T-cell (primary cell): ENCODE measurements around the gene LRRC71. TPM values are rescaled to one million over a fixed set of nuclear protein-coding genes. Genes with fewer than 3 reads are reported as not detected.

Experiments
- ATAC-seq, 4 experiments: fragments of 200-7000 bp in 3 of 4; fragments of 150-1000 bp in 1 of 4; cut with Tn5 transposase; replicated peaks in 1 of 4; 1 replicate in 3 of 4; 2 replicates in 1 of 4; pipeline ENCODE4 v1.10.0; 2021; ENCODE audit warnings: moderate library complexity in 3 of 4, mild to moderate bottlenecking in 2 of 4, moderate number of reproducible peaks in 1 of 4
- CTCF ChIA-PET, 2 donors: fragments of 300-600 bp; sonication (Branson Sonifier 250); formaldehyde crosslinking; loops; one replicate each; lab custom pipeline; 2022; ENCODE audit warnings: antibody characterized with exemption in 2 of 2; lab: Charles Lee
- POLR2A ChIA-PET, 2 donors: fragments of 300-600 bp; sonication (Branson Sonifier 250); formaldehyde crosslinking; loops; one replicate each; lab custom pipeline; 2022; ENCODE audit warnings: antibody characterized with exemption in 2 of 2; lab: Charles Lee
- DNase-seq, 35 experiments: peaks; one replicate each; pipeline versions ENCODE4 v3.0.0 to v3.0.0-alpha.2; 2013 to 2023
- H3K27ac ChIP-seq: one replicate; pipeline ENCODE4 v1.5.1; 2013; ENCODE audit warnings: low read length
- H3K27me3 ChIP-seq, 2 experiments: replicated peaks in 1 of 2; 1 replicate in 1 of 2; 2 replicates in 1 of 2; pipeline versions ENCODE4 v1.6.1 to v1.7.0; 2013; ENCODE audit warnings: low read length in 1 of 2, mixed read lengths in 1 of 2; ENCODE audit not compliant: control insufficient read depth in 2 of 2, insufficient read depth in 2 of 2; ENCODE audit errors: extremely low read depth in 1 of 2
- H3K36me3 ChIP-seq, 2 donors: 1 replicate in 1 of 2; 2 replicates in 1 of 2; pipeline versions ENCODE4 v1.6.1 to v1.7.0; 2013; ENCODE audit warnings: low read length in 1 of 2; ENCODE audit not compliant: control insufficient read depth in 2 of 2, insufficient read depth in 1 of 2; ENCODE audit errors: extremely low read depth in 1 of 2
- H3K4me1 ChIP-seq, 2 experiments: 1 replicate in 1 of 2; 2 replicates in 1 of 2; pipeline versions ENCODE4 v1.6.1 to v1.7.0; 2013; ENCODE audit warnings: low read length in 2 of 2, mixed read lengths in 1 of 2; ENCODE audit not compliant: insufficient read depth in 2 of 2, control insufficient read depth in 1 of 2; ENCODE audit errors: extremely low read depth in 1 of 2
- H3K4me3 ChIP-seq, 2 donors: 1 replicate in 1 of 2; 2 replicates in 1 of 2; pipeline versions ENCODE4 v1.5.1 to v1.7.0; 2013; ENCODE audit warnings: mild to moderate bottlenecking in 2 of 2, low read length in 1 of 2, moderate library complexity in 1 of 2; ENCODE audit not compliant: control insufficient read depth in 1 of 2; ENCODE audit errors: extremely low read depth in 1 of 2
- H3K9me3 ChIP-seq: 2 replicates; pipeline ENCODE4 v1.7.0; 2013
- H3K27ac Mint-ChIP-seq, 2 donors: one replicate each; pipeline ENCODE4 v1.8.0; 2020 to 2021; ENCODE audit warnings: mild to moderate bottlenecking in 2 of 2, mixed read lengths in 2 of 2
- H3K27me3 Mint-ChIP-seq, 2 donors: one replicate each; pipeline ENCODE4 v1.8.0; 2021 to 2022; ENCODE audit warnings: mixed read lengths in 2 of 2
- H3K36me3 Mint-ChIP-seq: one replicate; pipeline ENCODE4 v1.8.0; 2021; ENCODE audit warnings: mixed read lengths
- H3K4me1 Mint-ChIP-seq, 3 donors: one replicate each; pipeline ENCODE4 v1.8.0; 2020 to 2022; ENCODE audit warnings: mixed read lengths in 3 of 3, mild to moderate bottlenecking in 1 of 3
- H3K4me3 Mint-ChIP-seq, 3 donors: one replicate each; pipeline ENCODE4 v1.8.0; 2020 to 2022; ENCODE audit warnings: mild to moderate bottlenecking in 3 of 3, mixed read lengths in 3 of 3, moderate library complexity in 3 of 3
- H3K9me3 Mint-ChIP-seq, 3 donors: one replicate each; pipeline ENCODE4 v1.8.0; 2020 to 2022; ENCODE audit warnings: mixed read lengths in 3 of 3
- WGBS: methylation state at CpG from one replicate; pipeline ENCODE4 v1.1.5; 2013; ENCODE audit warnings: missing lambda C conversion rate; ENCODE audit not compliant: insufficient coverage; 5-methylcytosine and 5-hydroxymethylcytosine counted together
- total RNA-seq, 35 experiments: library from RNA in 6 of 35; stranded (reverse) in 6 of 35; fragments of 120-200 nt in 1 of 35; gene quantifications; one replicate each; pipeline versions ENCODE4 v1.2.1 to v1.2.4 and lab custom pipeline; 2013 to 2026

Gene LRRC71
- total RNA-seq, 5 donors from 2014 or later (not counting 1 experiment from before 2014, with no cell fraction given): not detected

- Mint-ChIP-seq H3K4me3 (no peak overlapping the region), H3K27me3 (peaks cover 18 to 55% of the 10 kb centered on the region in 2 donors), H3K9me3 (no peaks in the 10 kb centered on the region), H3K4me1 (no peaks in the 10 kb centered on the region), H3K36me3 (no peaks in the 10 kb centered on the region), H3K27ac (no peak overlapping the region)
- H3K4me1 ChIP-seq: no peaks in the 10 kb centered on the region
- H3K9me3 ChIP-seq: no peaks in the 10 kb centered on the region
- ATAC-seq (no peak), DNase-seq (no peak)
- H3K27me3 ChIP-seq: peaks cover 2 to 86% of the 10 kb centered on the region in 2 experiments
- no peak overlapping the region for H3K27ac ChIP-seq
- ChIA-PET POLR2A (no interaction called here), CTCF (no interaction called here)
- no peak overlapping the region for H3K4me3 ChIP-seq
- no peaks in the 10 kb centered on the region for H3K36me3 ChIP-seq
- WGBS: 57% methylated on average over 5 of the region's 7 CpGs
These were observed 36.5 kb upstream of the LRRC71 start for GRCh38 chr1:156883919-156884318.

DNA sequence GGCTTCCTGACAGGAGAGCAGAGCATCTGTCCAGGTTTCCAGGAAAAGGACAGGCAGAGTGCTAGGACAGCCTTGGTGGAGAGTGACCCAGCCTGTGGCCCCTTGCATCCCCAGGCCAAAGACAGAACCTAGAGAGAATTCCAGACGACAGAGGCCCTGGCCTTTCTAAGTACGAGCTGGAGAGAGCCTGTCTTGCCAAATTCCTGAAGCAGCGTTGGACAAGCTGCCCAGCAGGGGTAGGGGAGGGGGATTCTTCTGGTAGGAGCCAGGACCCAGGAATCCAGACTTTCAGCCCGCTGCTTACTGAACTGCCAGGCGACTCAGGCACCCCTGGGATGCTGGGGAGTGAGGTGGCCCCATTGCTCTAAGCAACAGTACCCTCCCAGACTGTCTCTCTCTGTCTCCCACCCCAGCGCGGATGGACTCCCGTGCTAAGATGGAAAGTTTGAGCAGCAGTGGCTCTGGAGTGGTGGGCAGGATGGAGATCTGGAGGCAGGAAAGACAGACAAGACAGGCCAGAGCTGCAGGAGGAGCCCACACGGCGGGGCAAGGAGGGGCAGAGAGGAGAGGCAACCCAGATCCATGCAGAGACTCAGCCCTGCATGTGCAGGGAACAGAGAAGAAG lies 35.8 kb upstream of the LRRC71 start:
- WGBS: 88% methylated on average over 5 of the region's 10 CpGs
- Histone ChIP-seq H3K4me1 (no peaks in the 10 kb centered on the region), H3K36me3 (no peaks in the 10 kb centered on the region), H3K9me3 (no peaks in the 10 kb centered on the region), H3K27ac (no peak overlapping the region), H3K4me3 (no peak overlapping the region), H3K27me3 (peaks cover 2 to 83% of the 10 kb centered on the region in 2 experiments)
- ChIA-PET POLR2A (no interaction called here), CTCF (no interaction called here)
- Mint-ChIP-seq H3K27ac (no peak overlapping the region), H3K36me3 (no peaks in the 10 kb centered on the region), H3K27me3 (peaks cover 22 to 56% of the 10 kb centered on the region in 2 donors), H3K9me3 (no peaks in the 10 kb centered on the region), H3K4me1 (no peaks in the 10 kb centered on the region), H3K4me3 (no peak overlapping the region)
- no peak for ATAC-seq
- DNase-seq: no peak

GRCh38 chr1:156885314-156885713 lies 35.1 kb upstream of the LRRC71 start:
- no peak overlapping the region for H3K27ac Mint-ChIP-seq
- no peaks in the 10 kb centered on the region for H3K36me3 ChIP-seq
- ATAC-seq (no peak), DNase-seq (no peak)
- no peaks in the 10 kb centered on the region for H3K9me3 Mint-ChIP-seq
- ChIA-PET CTCF (no interaction called here), POLR2A (no interaction called here)
- no peaks in the 10 kb centered on the region for H3K9me3 ChIP-seq
- peaks cover 3 to 4% (median 3%) of the 10 kb centered on the region in 3 donors for H3K4me1 Mint-ChIP-seq
- H3K27ac ChIP-seq: no peak overlapping the region
- H3K4me1 ChIP-seq: peaks cover 0 to 4% of the 10 kb centered on the region in 2 experiments
- H3K27me3 ChIP-seq: peaks cover 2 to 81% of the 10 kb centered on the region in 2 experiments
- H3K27me3 Mint-ChIP-seq: peaks cover 22 to 60% of the 10 kb centered on the region in 2 donors
- whole genome bisulfite sequencing: no CpG with 5 or more reads among the region's 1 CpG
- no peaks in the 10 kb centered on the region for H3K36me3 Mint-ChIP-seq
- no peak overlapping the region for H3K4me3 ChIP-seq
- no peak overlapping the region for H3K4me3 Mint-ChIP-seq

- no peaks in the 10 kb centered on the region for H3K9me3 Mint-ChIP-seq
- DNase-seq (no peak), ATAC-seq (no peak)
- peaks cover 2 to 78% of the 10 kb centered on the region in 2 experiments for H3K27me3 ChIP-seq
- WGBS: 68% methylated on average over 9 of the region's 13 CpGs
- peaks cover 0 to 4% of the 10 kb centered on the region in 2 experiments for H3K4me1 ChIP-seq
- H3K4me3 ChIP-seq: no peak overlapping the region
- no peak overlapping the region for H3K4me3 Mint-ChIP-seq
- no peaks in the 10 kb centered on the region for H3K36me3 ChIP-seq
- ChIA-PET POLR2A (no interaction called here), CTCF (no interaction called here)
- H3K27ac Mint-ChIP-seq: no peak overlapping the region
- H3K27me3 Mint-ChIP-seq: peaks cover 24 to 57% of the 10 kb centered on the region in 2 donors
- H3K4me1 Mint-ChIP-seq: peaks cover 3 to 6% (median 3%) of the 10 kb centered on the region in 3 donors
- no peaks in the 10 kb centered on the region for H3K9me3 ChIP-seq
- H3K27ac ChIP-seq: no peak overlapping the region
- no peaks in the 10 kb centered on the region for H3K36me3 Mint-ChIP-seq
These were observed 34.5 kb upstream of the LRRC71 start for GRCh38 chr1:156885880-156886355.

DNA sequence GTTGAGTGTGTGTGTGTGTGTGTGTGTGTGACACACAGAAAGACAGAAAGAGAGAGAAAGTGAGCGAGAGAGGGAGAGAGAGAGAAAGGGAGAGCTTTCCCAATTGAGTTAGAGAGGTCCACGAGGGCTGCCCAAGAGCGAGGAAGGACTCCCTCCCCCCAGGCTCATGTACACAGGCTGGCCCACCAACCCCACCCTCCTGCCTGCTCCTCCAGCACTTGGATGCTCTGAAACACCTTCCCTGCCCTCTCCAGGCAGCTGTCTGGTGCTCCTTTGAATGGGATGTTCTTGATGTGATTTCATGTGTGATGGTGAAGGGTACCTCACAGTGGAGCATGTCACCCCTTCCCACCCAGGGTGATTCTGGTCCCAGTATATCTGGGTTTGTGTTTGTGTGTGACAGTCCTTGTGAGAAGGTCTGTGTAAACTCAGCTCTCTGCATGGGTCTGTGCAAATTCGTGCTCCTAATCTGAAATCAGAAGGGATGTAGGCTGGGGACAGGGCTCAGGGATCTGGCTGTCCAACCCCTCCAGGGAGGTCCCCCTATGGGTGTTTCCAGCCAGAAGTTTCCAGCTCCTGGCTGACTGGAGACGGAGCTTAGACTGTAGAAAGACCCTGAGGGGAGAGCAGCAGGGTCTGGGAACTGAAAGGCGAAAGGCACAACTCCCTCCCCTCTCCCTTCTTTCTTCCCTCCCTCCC lies 33.7 kb upstream of the LRRC71 start:
- no peak overlapping the region for H3K27ac Mint-ChIP-seq

DNA sequence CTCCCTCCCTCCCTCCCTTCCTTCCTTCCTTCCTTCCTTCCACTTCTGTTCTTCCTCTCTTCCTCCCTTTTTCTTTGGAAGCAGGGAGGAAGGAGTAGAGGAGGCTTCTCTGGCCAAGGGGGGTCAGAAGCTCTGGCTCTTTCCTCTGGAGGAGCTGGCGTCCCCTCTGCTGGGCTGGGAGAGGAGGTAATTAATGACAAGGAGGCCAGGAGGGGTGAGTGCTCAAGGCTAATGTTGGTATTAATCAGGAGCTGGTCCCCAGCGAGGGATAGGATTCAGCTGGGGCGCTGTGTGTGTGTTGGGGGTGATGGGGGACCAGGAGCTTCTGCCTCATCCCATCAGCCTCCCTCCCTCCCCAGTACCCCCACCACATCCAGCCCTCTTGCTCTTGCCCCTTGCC lies 33.1 kb upstream of the LRRC71 start:
- ATAC-seq: no peak
- no peak for DNase-seq
- H3K27ac ChIP-seq: no peak overlapping the region
- peaks cover 2 to 76% of the 10 kb centered on the region in 2 experiments for H3K27me3 ChIP-seq
- H3K27ac Mint-ChIP-seq: no peak overlapping the region
- no peak overlapping the region for H3K4me3 ChIP-seq
- H3K9me3 ChIP-seq: no peaks in the 10 kb centered on the region
- H3K4me1 Mint-ChIP-seq: peaks cover 11 to 13% (median 11%) of the 10 kb centered on the region in 3 donors
- POLR2A ChIA-PET: no interaction called here
- no CpG with 5 or more reads among the region's 3 CpGs for WGBS
- no peaks in the 10 kb centered on the region for H3K36me3 Mint-ChIP-seq
- no peaks in the 10 kb centered on the region for H3K9me3 Mint-ChIP-seq
- no peak overlapping the region for H3K4me3 Mint-ChIP-seq
- H3K36me3 ChIP-seq: no peaks in the 10 kb centered on the region
- CTCF ChIA-PET: interaction anchor here (0.6 to 0.9 kb wide), 3 partner anchors 49 to 83 kb away, joined by 3 to 7 read pairs (median 6); no protein-coding TSS in a partner anchor
- peaks cover 34 to 59% of the 10 kb centered on the region in 2 donors for H3K27me3 Mint-ChIP-seq
- H3K4me1 ChIP-seq: peaks cover 0 to 11% of the 10 kb centered on the region in 2 experiments

More for the DNA sequence above, 33.7 kb upstream of the LRRC71 start:
- no peak overlapping the region for H3K4me3 ChIP-seq
- peaks cover 0 to 5% of the 10 kb centered on the region in 2 experiments for H3K4me1 ChIP-seq
- ATAC-seq (no peak), DNase-seq (no peak)
- WGBS: 0% methylated on average over 1 of the region's 6 CpGs
- Mint-ChIP-seq H3K4me3 (no peak overlapping the region), H3K9me3 (no peaks in the 10 kb centered on the region), H3K27me3 (peaks cover 31 to 63% of the 10 kb centered on the region in 2 donors), H3K36me3 (no peaks in the 10 kb centered on the region), H3K4me1 (peaks cover 6 to 7% (median 6%) of the 10 kb centered on the region in 3 donors)
- H3K27me3 ChIP-seq: peaks cover 2 to 75% of the 10 kb centered on the region in 2 experiments
- H3K27ac ChIP-seq: no peak overlapping the region
- no peaks in the 10 kb centered on the region for H3K36me3 ChIP-seq
- no peaks in the 10 kb centered on the region for H3K9me3 ChIP-seq
- ChIA-PET POLR2A (interaction anchor here in 1 of 2 donors (0.6 kb wide), 1 partner anchor 92 kb away, joined by 3 read pairs; no protein-coding TSS in a partner anchor), CTCF (interaction anchor here (0.6 to 0.7 kb wide), 3 partner anchors 48 to 84 kb away, joined by 3 to 7 read pairs (median 3); no protein-coding TSS in a partner anchor)
